GM10248 (cell line): Measurements from ENCODE around the gene XPO1.
"Not testable (repeated sequence)": the region's sequence is repeated elsewhere in the genome, so short reads cannot be mapped to it uniquely, and the experiment has no call there.

ENCODE experiments used
- CTCF ChIA-PET: fragments of 300-600 bp; sonication (Branson Sonifier 250); formaldehyde crosslinking; extraction: SDS; loops from one replicate; lab custom pipeline; 2021; ENCODE audit warnings: antibody characterized with exemption; lab: Yijun Ruan, JAX
- POLR2A ChIA-PET: fragments of 350-650 bp; sonication (Branson Sonifier 250); formaldehyde crosslinking; extraction: SDS; loops from one replicate; lab custom pipeline; 2020; ENCODE audit warnings: antibody characterized with exemption; lab: Yijun Ruan, JAX
- DNase-seq: peaks from one replicate; pipeline ENCODE4 v3.0.0; 2012; ENCODE audit errors: extremely low spot score
- CTCF ChIP-seq: IDR thresholded peaks from 2 replicates; pipeline ENCODE4 v1.5.1; 2012; ENCODE audit warnings: mild to moderate bottlenecking, low read depth; ENCODE audit errors: extremely low read depth, missing control alignments, control extremely low read depth

XPO1 gene

GRCh38 chr2:61460163-61460562, 78.0 kb downstream of the XPO1 start:
- CTCF ChIA-PET, result interaction anchor here (1.0 to 1.5 kb wide), 4 partner anchors 10 to 40 kb away, joined by 3 to 5 read pairs (median 4); partner anchors contain the start of gene USP34
- no peak for DNase-seq
- POLR2A ChIA-PET, result interaction anchor here (0.7 kb wide), 1 partner anchor 35 kb away, joined by 3 read pairs; no protein-coding TSS in a partner anchor
- TF ChIP-seq CTCF, result no peak

DNA sequence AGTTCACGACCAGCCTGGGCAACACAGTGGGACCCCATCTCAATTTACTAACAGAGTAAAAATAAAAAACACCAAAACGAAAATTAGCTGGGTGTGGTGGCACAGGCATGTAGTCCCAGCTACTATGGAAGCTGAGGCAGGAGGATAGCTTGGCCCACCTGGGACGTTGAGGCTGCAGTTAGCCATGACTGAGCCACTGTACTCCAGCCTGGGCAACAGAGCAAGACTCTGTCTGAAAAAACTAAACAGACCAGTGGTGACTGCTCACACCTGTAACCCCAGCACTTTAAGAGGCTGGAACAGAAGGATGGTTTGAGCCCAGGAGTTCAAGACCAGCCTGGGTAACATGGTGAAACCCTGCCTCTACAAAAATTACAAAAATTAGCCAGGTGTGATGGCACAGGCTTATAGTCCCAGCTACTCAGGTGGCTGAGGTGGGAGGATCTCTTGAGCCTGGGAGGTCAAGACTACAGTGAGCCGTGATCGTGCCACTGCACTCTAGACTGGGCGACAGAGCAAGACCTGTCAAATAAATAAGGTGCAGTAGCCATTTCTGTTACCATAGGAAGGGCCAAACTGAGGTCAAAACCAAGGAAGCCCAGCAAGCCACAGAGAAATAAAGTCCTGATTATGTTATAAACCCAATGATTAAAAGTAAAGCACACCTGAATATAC, 81.3 kb downstream of the XPO1 start:
- ChIA-PET CTCF (interaction anchor here (1.1 to 1.4 kb wide), 3 partner anchors 9 to 78 kb away, joined by 3 read pairs; no protein-coding TSS in a partner anchor), POLR2A (no interaction called here)
- DNase-seq, result no peak
- TF ChIP-seq CTCF, result no peak

- no peak for TF ChIP-seq CTCF
- no peak for DNase-seq
- CTCF ChIA-PET, result interaction anchor here (1.1 to 1.4 kb wide), 3 partner anchors 10 to 78 kb away, joined by 3 read pairs; no protein-coding TSS in a partner anchor
- POLR2A ChIA-PET, result no interaction called here
Measured at GRCh38 chr2:61456070-61456745, 81.9 kb downstream of the XPO1 start.

- POLR2A ChIA-PET, DNase-seq: not testable (repeated sequence)
- CTCF ChIA-PET, result interaction anchor here (0.7 kb wide), 1 partner anchor 29 kb away, joined by 4 read pairs; no protein-coding TSS in a partner anchor
Measured at GRCh38 chr2:61454972-61455371, 83.2 kb downstream of the XPO1 start.

DNA sequence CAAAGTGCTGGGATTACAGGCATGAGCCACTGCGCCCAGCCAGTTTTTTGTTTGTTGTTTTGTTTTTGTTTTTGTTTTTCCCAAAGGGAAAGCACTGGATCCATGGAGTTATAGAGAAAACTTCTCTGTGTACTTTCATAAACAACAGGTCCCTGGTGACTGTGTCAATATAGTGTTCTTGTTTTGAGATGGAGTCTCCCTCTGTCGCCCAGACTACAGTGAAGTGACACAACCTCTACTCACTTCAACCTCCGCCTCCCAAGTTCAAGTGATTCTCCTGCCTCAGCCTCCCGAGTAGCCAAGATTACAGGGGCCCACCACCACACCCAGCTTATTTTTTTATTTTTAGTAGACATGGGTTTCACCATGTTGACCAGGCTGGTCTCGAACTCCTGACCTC, 83.8 kb downstream of the XPO1 start:
- CTCF ChIA-PET, result interaction anchor here (1.4 kb wide), 1 partner anchor 10 kb away, joined by 4 read pairs; no protein-coding TSS in a partner anchor
- DNase-seq, result no peak
- POLR2A ChIA-PET, result no interaction called here
- no peak for TF ChIP-seq CTCF

- TF ChIP-seq CTCF, result no peak
- ChIA-PET CTCF (no interaction called here), POLR2A (no interaction called here)
- DNase-seq, result no peak
Measured at GRCh38 chr2:61452392-61452791, 85.8 kb downstream of the XPO1 start.

DNA sequence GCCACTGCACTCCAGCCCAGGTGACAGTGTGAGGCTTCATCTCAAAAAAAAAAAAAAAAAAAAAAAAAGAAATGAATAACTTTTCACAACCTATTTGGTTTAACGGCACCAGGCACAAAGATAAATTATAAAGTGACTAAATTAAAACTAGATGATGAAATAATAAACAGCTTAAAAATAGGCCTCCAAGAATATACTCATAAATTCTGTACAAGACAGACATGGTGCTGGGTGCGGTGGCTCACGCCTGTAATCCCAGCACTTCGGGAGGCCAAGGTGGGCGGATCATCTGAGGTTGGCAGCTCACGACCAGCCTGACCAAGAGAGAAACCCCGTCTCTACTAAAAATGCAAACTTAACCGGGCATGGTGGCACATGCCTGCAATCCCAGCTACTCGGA, 87.0 kb downstream of the XPO1 start:
- no peak for DNase-seq
- POLR2A ChIA-PET, result no interaction called here
- CTCF ChIA-PET, result no interaction called here
- TF ChIP-seq CTCF, result no peak
